HepG2 (cell line): ENCODE measurements around the gene STX12. TPM values are rescaled to one million over a fixed set of nuclear protein-coding genes. Genes with fewer than 3 reads are reported as not detected.

Experiments
- ATAC-seq: fragments of 200-7000 bp; cut with Tn5 transposase; 3 replicates; pipeline ENCODE4 v1.9.1; 2020; ENCODE audit warnings: mild to moderate bottlenecking, moderate library complexity
- BruUV-seq: library from RNA; stranded (reverse); fragments of 400-500 nt; replicated peaks from 2 replicates; lab custom pipeline; 2021; lab: Mats Ljungman, UMichigan
- CTCF ChIA-PET: fragments of 300-600 bp; formaldehyde crosslinking; extraction: SDS; loops from one replicate; lab custom pipeline; 2021; ENCODE audit warnings: low total read pairs, inconsistent platforms, low intra/inter-chr PET ratio; lab: Yijun Ruan, JAX
- POLR2A ChIA-PET: fragments of 350-600 bp; sonication (Branson Sonifier 250); formaldehyde crosslinking; loops from one replicate; lab custom pipeline; 2020; ENCODE audit warnings: antibody characterized with exemption, inconsistent platforms; lab: Yijun Ruan, JAX
- DNase-seq: peaks from one replicate; pipeline ENCODE4 v3.0.0-alpha.2; 2015; ENCODE audit warnings: low spot score
- FAIRE-seq: peaks from 3 replicates; lab custom pipeline; 2011; peaks lifted over from hg19 to GRCh38; lab: Jason Lieb, UNC
- H2AFZ ChIP-seq: one replicate; pipeline ENCODE4 v1.6.1; 2011; ENCODE audit warnings: low read length, inconsistent platforms
- H3K27ac ChIP-seq: fragments of 300-600 bp; 3 replicates; pipeline ENCODE4 v1.8.0; 2011; ENCODE audit warnings: mixed run types, mild to moderate bottlenecking, mixed read lengths, low read length, inconsistent platforms; ENCODE audit not compliant: insufficient read depth; ENCODE audit errors: extremely low read length
- H3K27me3 ChIP-seq, 2 experiments: fragments of 200-600 bp in 1 of 2; 2 replicates in 1 of 2; 3 replicates in 1 of 2; pipeline versions ENCODE4 v1.6.0 to v1.8.0; 2011; ENCODE audit warnings: low read length in 2 of 2, mild to moderate bottlenecking in 2 of 2, moderate library complexity in 2 of 2, inconsistent platforms in 1 of 2; ENCODE audit not compliant: insufficient read depth in 2 of 2, control insufficient read depth in 1 of 2
- H3K36me3 ChIP-seq, 2 experiments: fragments of 200-600 bp in 1 of 2; replicated peaks in 1 of 2; 2 replicates in 1 of 2; 3 replicates in 1 of 2; pipeline versions ENCODE4 v1.5.1 to v1.8.0; 2011; ENCODE audit warnings: low read length in 2 of 2, inconsistent platforms in 1 of 2; ENCODE audit not compliant: insufficient read depth in 2 of 2, control insufficient read depth in 1 of 2
- H3K4me1 ChIP-seq: 2 replicates; pipeline ENCODE4 v1.5.1; 2012; ENCODE audit warnings: low read length, inconsistent platforms; ENCODE audit not compliant: insufficient read depth
- H3K4me2 ChIP-seq: 2 replicates; pipeline ENCODE4 v1.6.0; 2011; ENCODE audit warnings: low read depth, low read length, inconsistent platforms
- H3K4me3 ChIP-seq, 3 experiments: fragments of 200-600 bp in 1 of 3; sonication (generic), shearing (Covaris generic) in 1 of 3; replicated peaks in 1 of 3; 2 replicates each; pipeline ENCODE4 v1.5.1; 2011 to 2016; ENCODE audit warnings: low read length in 3 of 3, inconsistent platforms in 2 of 3, low read depth in 2 of 3, mild to moderate bottlenecking in 2 of 3, control low read depth in 1 of 3, mixed read lengths in 1 of 3; ENCODE audit not compliant: insufficient read depth in 1 of 3
- H3K79me2 ChIP-seq: one replicate; pipeline ENCODE4 v1.6.1; 2011; ENCODE audit warnings: low read length, inconsistent platforms; ENCODE audit not compliant: insufficient read depth
- H3K9ac ChIP-seq: 2 replicates; pipeline ENCODE4 v1.6.0; 2011; ENCODE audit warnings: mild to moderate bottlenecking, low read depth, low read length, inconsistent platforms; ENCODE audit not compliant: insufficient read depth
- H3K9me3 ChIP-seq: 2 replicates; pipeline ENCODE4 v1.5.1; 2012; ENCODE audit warnings: mild to moderate bottlenecking, low read length
- H4K20me1 ChIP-seq: 2 replicates; pipeline ENCODE4 v1.6.0; 2011; ENCODE audit warnings: inconsistent platforms, mild to moderate bottlenecking, low read length, moderate library complexity; ENCODE audit not compliant: insufficient read depth
- CHD4 ChIP-seq: fragments of 200-600 bp; sonication (generic); IDR thresholded peaks from 2 replicates; pipeline ENCODE4 v1.7.0; 2017; ENCODE audit warnings: mild to moderate bottlenecking, low read length, borderline replicate concordance
- DZIP1 ChIP-seq: sonication (generic); formaldehyde crosslinking; IDR thresholded peaks from 2 replicates; pipeline ENCODE4 v1.5.0; 2020; ENCODE audit warnings: mild to moderate bottlenecking, missing genetic modification reagents
- KDM1A ChIP-seq: IDR thresholded peaks from 2 replicates; pipeline ENCODE4 v1.6.1; 2016; ENCODE audit warnings: missing compliant biosample characterization
- ZNF234 ChIP-seq: sonication (generic); formaldehyde crosslinking; conservative IDR thresholded peaks from 2 replicates; pipeline ENCODE4 v1.5.1; 2020; ENCODE audit warnings: mild to moderate bottlenecking, missing genetic modification reagents
- ZNF256 ChIP-seq: sonication (generic); formaldehyde crosslinking; conservative IDR thresholded peaks from 2 replicates; pipeline ENCODE4 v1.4.0; 2020; ENCODE audit warnings: missing genetic modification reagents
- ZNF546 ChIP-seq: sonication (generic); formaldehyde crosslinking; conservative IDR thresholded peaks from 2 replicates; pipeline ENCODE4 v1.8.1; 2023; ENCODE audit warnings: mild to moderate bottlenecking, missing genetic modification reagents
- ZNF609 ChIP-seq: sonication (generic); formaldehyde crosslinking; IDR thresholded peaks from 2 replicates; pipeline ENCODE4 v1.4.0; 2020; ENCODE audit warnings: mild to moderate bottlenecking, missing genetic modification reagents, borderline replicate concordance
- ZNF629 ChIP-seq: sonication (generic); formaldehyde crosslinking; conservative IDR thresholded peaks from 2 replicates; pipeline ENCODE4 v1.5.0; 2020; ENCODE audit warnings: missing genetic modification reagents
- WGBS: methylation state at CpG from one replicate; pipeline ENCODE4 v1.1.6; 2017; ENCODE audit warnings: low lambda C conversion rate; 5-methylcytosine and 5-hydroxymethylcytosine counted together
- in situ Hi-C: cut with HindIII; loops from 2 replicates; pipeline ENCODE4 v1.10.0; 2017; ENCODE audit warnings: low pct_unique_long_range_greater_than_20kb; ENCODE audit not compliant: extremely low pct_ligation_motif_present
- intact Hi-C: fragments of 100-400 bp; cut with micrococcal nuclease; formaldehyde crosslinking; loops from one replicate; pipeline ENCODE4 v1.10.0; 2022; ENCODE audit not compliant: unreplicated experiment
- polyA plus RNA-seq, 8 experiments: library from polyadenylated mRNA; depleted of rRNA in 3 of 8; stranded (reverse) in 7 of 8; unstranded in 1 of 8; fragments of >200 nt; fragmentation: Illumina TruSeq in 4 of 8; extraction: Trizol in 4 of 8; gene quantifications; 2 replicates each; pipeline versions ENCODE4 v1.2.1 to v1.2.3, GENCODE V29; 2011 to 2016; ENCODE audit warnings: low read depth in 4 of 8, missing spikeins in 1 of 8, mixed read lengths in 1 of 8; ENCODE audit not compliant: insufficient read depth in 1 of 8
- total RNA-seq, 5 experiments: library from RNA; depleted of rRNA; stranded (reverse); fragments of >200 nt; fragmentation: Illumina TruSeq; extraction: Trizol; gene quantifications; 2 replicates each; pipeline ENCODE4 v1.2.3, GENCODE V29; 2016; ENCODE audit warnings: low read depth in 1 of 5

The STX12 gene
- total and polyA plus RNA-seq, 2 of the 13 experiments (the other 11 are each of a cell fraction or from before 2014, with no cell fraction given): 9.0 to 19.7 TPM

GRCh38 chr1:27849951-27850350, 76.9 kb downstream of the STX12 start (continued):
- TF ChIP-seq ZNF609 (CRISPR knock-in tag) (no peak), DZIP1 (CRISPR knock-in tag) (no peak), ZNF546 (no peak)

GRCh38 chr1:27855085-27855484, 82.1 kb downstream of the STX12 start:
- H3K27me3 ChIP-seq: peaks cover 0 to 3% of the 10 kb centered on the region in 2 experiments; a peak in 1 of 5 replicates
- H4K20me1 ChIP-seq: no peaks in the 10 kb centered on the region
- no peak overlapping the region for H3K27ac ChIP-seq
- DNase-seq (no peak), FAIRE-seq (no peak), ATAC-seq (no peak)
- peaks cover 28% of the 10 kb centered on the region for H3K4me1 ChIP-seq
- no peak overlapping the region for H3K4me2 ChIP-seq
- BruUV-seq: no TSS peak
- in situ Hi-C loops: loop anchor here (5.0 to 10.0 kb wide), 2 partner anchors 80 to 122 kb away; partner anchors contain the start of gene SMPDL3B
- no peak overlapping the region for H3K9ac ChIP-seq
- H2AFZ ChIP-seq: no peak overlapping the region
- TF ChIP-seq CHD4 (peak; percentile 88), ZNF629 (CRISPR knock-in tag) (peak; percentile 91), ZNF256 (no peak), ZNF234 (CRISPR knock-in tag) (no peak), KDM1A (CRISPR knock-in tag) (0 out of 2 replicates have a peak, but pooled peaks have one; percentile 23)
- TF ChIP-seq, all 625 proteins: peak for 3
- CTCF ChIA-PET: no interaction called here
- WGBS: 65% methylated on average over 6 of the region's 6 CpGs
- Histone ChIP-seq H3K4me3 (no peak overlapping the region), H3K79me2 (no peaks in the 10 kb centered on the region), H3K9me3 (no peaks in the 10 kb centered on the region), H3K36me3 (peaks cover 2 to 17% of the 10 kb centered on the region in 2 experiments)
- intact Hi-C loops: loop anchor here (5.0 kb wide), 1 partner anchor 167 kb away; no protein-coding TSS in a partner anchor
- POLR2A ChIA-PET: no interaction called here
